PC-9 (cell line): ENCODE results near the gene RET.

Source experiments
- EZH2 ChIP-seq: fragments of 200-600 bp; sonication (generic); IDR thresholded peaks from 2 replicates; pipeline ENCODE4 v1.8.0; 2017; ENCODE audit warnings: antibody characterized with exemption, low read depth
- TF ChIP-seq, protein P1 (sequence below): fragments of 200-600 bp; sonication (generic); conservative IDR thresholded peaks from 2 replicates; pipeline ENCODE4 v1.6.1; 2017; ENCODE audit warnings: mixed run types, antibody characterized with exemption, mild to moderate bottlenecking, moderate library complexity

DNA sequence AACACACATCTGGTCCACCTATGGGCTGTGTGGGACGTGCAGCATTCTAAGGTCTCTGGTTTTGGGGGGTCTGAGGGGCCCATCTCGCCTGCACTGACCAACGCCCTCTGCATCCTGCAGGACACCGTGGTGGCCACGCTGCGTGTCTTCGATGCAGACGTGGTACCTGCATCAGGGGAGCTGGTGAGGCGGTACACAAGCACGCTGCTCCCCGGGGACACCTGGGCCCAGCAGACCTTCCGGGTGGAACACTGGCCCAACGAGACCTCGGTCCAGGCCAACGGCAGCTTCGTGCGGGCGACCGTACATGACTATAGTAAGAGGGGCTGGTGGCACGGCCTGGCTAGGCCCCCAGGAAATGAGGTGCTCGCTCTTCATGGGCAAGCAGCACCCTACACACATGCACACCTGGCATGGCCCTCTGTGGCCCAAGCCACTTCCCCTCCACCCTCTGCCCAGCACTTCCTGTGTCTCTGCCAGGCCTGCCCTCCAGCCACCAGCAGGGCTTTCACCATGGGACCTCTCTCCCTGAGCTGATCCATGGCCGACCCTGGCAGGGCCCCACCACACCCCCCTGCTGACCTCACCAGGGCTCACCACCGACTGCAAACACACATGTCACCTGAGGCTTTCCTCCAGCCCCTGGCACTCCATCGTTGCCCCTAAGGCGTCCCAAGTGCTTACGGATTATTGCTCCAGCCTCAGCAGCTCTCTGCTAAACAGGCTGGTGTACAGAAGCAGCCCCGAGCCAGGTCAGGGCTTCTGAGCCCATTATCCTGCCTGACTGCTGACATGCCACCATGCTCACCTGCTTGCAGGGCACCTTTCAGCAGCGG is 29.6 kb downstream of the RET start:
- TF ChIP-seq, protein P1, sequence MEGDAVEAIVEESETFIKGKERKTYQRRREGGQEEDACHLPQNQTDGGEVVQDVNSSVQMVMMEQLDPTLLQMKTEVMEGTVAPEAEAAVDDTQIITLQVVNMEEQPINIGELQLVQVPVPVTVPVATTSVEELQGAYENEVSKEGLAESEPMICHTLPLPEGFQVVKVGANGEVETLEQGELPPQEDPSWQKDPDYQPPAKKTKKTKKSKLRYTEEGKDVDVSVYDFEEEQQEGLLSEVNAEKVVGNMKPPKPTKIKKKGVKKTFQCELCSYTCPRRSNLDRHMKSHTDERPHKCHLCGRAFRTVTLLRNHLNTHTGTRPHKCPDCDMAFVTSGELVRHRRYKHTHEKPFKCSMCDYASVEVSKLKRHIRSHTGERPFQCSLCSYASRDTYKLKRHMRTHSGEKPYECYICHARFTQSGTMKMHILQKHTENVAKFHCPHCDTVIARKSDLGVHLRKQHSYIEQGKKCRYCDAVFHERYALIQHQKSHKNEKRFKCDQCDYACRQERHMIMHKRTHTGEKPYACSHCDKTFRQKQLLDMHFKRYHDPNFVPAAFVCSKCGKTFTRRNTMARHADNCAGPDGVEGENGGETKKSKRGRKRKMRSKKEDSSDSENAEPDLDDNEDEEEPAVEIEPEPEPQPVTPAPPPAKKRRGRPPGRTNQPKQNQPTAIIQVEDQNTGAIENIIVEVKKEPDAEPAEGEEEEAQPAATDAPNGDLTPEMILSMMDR = no peak
- no peak for TF ChIP-seq EZH2
